Melanocyte of skin (primary cell): ENCODE data around the gene SYF2. TPM values are rescaled to one million over a fixed set of nuclear protein-coding genes. Genes with fewer than 3 reads are reported as not detected.

Source experiments
- total RNA-seq, 2 donors: library from RNA; depleted of rRNA; stranded (reverse); fragments of >200 nt; gene quantifications; 2 replicates each; pipeline ENCODE4 v1.2.3, GENCODE V29; 2012

Gene SYF2
- total RNA-seq: 10 to 100 TPM; 18.6 to 20.0 TPM

DNA sequence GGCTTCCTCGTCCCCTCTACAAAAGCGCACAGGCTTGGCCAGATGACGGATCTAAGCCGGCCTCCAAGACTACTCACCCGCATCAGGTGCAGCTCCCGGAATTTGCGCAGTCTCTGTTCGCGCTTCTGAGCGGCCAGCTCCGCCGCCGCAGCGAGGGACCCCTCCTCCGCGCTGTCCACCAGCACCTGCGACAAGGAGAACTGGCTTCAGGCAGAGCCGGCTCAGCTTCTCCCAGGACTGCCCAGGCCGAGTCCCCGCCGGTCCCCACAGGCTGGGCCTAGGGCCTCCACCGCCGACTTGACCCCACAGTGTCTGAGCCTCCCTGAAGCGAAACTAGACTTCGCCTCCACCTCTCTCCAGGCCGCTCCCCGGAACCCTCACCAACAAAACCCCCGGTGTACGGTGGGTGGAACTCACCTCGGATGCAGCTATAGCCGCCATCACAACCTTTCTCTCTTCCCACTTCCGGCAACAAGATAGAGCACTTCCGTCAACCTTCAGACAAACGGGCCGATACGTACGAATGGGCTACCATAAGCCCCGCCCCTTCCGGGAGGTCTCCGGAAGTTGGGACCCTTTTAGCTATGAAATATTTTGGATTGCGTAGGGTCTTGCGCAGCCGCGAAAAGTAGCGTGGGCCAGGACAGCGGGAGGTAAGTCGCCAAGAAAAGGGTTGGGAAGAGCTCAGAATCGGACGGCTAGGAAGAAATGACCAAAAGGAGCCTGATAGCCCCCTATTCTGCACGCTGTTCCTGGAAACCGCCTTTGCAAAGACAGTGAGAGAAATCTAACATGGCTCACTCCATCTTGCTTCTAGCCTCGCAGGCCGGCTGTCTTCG, at the start of gene SYF2:
Gene SYF2 (minus strand): TSS at position 476 of the 839 bp plus-strand sequence. CDS start 35 bp downstream, at position 441.

DNA sequence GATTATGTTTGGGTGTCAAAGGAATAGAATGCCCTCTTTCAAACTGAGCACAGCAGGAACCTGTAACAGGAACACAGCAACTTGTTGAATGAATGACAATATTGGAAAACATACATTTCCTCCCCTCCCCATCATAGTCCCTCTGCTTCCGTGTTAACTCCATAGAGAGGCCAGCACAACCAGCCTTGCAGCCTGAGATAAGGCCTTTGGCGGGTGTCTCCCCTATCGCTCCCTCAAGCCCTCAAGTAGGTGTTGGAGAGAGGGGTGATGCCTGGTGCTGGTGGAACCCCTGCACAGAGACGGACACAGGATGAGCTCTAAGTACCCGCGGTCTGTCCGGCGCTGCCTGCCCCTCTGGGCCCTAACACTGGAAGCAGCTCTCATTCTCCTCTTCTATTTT, 39.9 kb upstream of the SYF2 start, which contains the start of gene RHD:
Gene RHD (plus strand): TSS at position 272 of the 400 bp plus-strand sequence. CDS start 39 bp downstream, at position 311.

DNA sequence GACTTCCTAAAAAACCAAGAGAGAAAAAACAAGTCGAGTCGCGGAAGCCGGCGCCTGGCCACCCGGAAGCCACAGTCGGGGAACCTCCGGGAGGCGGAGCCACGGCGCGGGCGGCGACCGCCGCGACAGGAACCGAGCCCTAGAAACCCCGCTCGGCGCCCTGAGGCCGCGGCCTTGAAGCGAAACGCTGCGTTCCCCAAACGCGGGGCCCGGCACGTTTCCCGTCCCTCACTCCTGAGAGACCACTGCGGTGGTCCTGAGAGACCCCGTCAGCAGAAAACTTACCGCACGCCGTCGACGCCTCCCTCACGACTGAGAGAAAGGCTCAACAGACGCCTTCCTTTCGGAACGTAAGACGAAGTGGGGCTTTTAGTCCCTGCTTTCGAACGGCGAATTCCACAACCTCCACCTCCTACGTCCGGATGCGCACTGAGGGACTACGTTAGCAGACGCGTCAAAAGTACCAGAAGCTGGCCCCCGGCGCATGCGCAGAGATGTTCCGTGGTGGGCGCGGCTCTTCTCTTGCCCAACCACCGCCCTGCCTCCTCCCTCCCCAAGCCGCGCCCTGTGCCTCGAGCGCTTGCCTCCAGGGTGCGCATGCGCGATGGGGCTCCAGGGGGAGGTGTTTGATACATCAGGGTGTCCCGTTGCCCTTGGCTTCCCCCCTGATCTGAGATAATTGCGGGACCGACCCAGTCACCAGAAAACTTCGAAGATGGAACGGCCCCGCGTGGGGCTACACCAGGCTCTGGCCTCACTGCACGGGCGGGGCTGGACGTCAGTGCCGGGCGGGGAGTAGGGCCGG, 14.9 kb upstream of the SYF2 start, which contains the start of gene RSRP1:
Gene RSRP1 (minus strand): TSS at position 431 of the 805 bp plus-strand sequence. CDS start 491 bp downstream, outside the sequence.

Other genes starting within 250 kb of the SYF2 start
- gene RSRP1, start 15.0 kb upstream of the SYF2 start, total RNA-seq: 10 to 100 TPM; 70.5 to 76.3 TPM
- under 1 TPM in 1 of 2 donors, not detected in 1; 0.34 TPM for gene RHD, start 40.0 kb upstream of the SYF2 start, total RNA-seq
- 100 to 1,000 TPM in 1 of 2 donors, 10 to 100 TPM in 1; 93.2 to 109 TPM for gene TMEM50A, start 105.8 kb upstream of the SYF2 start, total RNA-seq
- under 1 TPM in 1 of 2 donors, not detected in 1; 0.34 TPM for gene RHCE, start 188.3 kb upstream of the SYF2 start, total RNA-seq
- gene MACO1, start 198.4 kb upstream of the SYF2 start, total RNA-seq: 10 to 100 TPM; 15.1 to 16.0 TPM